ENCODE results near the gene PGS1.
A peak's percentile ranks its signal among the peaks of the same experiment; 100 is the strongest.

The PGS1 gene

GRCh38 chr17:78441271-78441971 is 63.0 kb downstream of the PGS1 start:
- TF ChIP-seq Cebpa-rat (IDR thresholded peaks at IDR 0.05) = no peak
- peaks cover 6 to 34% (median 20%) of the 10 kb centered on the region in 10 experiments; a peak in 17 of 20 replicates for H3K4me1 ChIP-seq
- H3K27me3 ChIP-seq = no peaks in the 10 kb centered on the region
- no peaks in the 10 kb centered on the region for H3K9me3 ChIP-seq (replicated peaks in 1 of 11)
- no peak overlapping the region for H3K4me3 ChIP-seq
- H3K27ac ChIP-seq = no peak overlapping the region
- peak overlapping the region in 10 of 11 experiments; percentile 27 to 71 (median 50); a peak in 19 of 22 replicates for H3K4me2 ChIP-seq
- no peaks in the 10 kb centered on the region for H3K36me3 ChIP-seq
- peak overlapping the region in 1 of 11 experiments; percentile 12; a peak in 3 of 22 replicates for H3K9ac ChIP-seq
- H4K20me1 ChIP-seq = peaks cover 0 to 6% (median 0%) of the 10 kb centered on the region in 11 experiments; a peak in 1 of 22 replicates

- Histone ChIP-seq H3K4me2 (peak overlapping the region in 7 of 11 experiments; percentile 23 to 71 (median 42); a peak in 7 of 22 replicates), H3K27ac (no peak overlapping the region), H3K4me3 (no peak overlapping the region), H3K4me1 (peaks cover 6 to 29% (median 20%) of the 10 kb centered on the region in 10 experiments; a peak in 17 of 20 replicates), H3K9me3 (replicated peaks in 1 of 11) (no peaks in the 10 kb centered on the region), H3K9ac (no peak overlapping the region), H3K36me3 (no peaks in the 10 kb centered on the region), H4K20me1 (peaks cover 0 to 3% (median 0%) of the 10 kb centered on the region in 11 experiments; a peak in 1 of 22 replicates), H3K27me3 (no peaks in the 10 kb centered on the region)
- no peak; a peak in 1 of 22 replicates for TF ChIP-seq Cebpa-rat (IDR thresholded peaks at IDR 0.05)
Measured at GRCh38 chr17:78442648-78443218, 64.3 kb downstream of the PGS1 start.

GRCh38 chr17:78444392-78444791 is 65.9 kb downstream of the PGS1 start:
- H3K4me3 ChIP-seq = no peak overlapping the region
- H3K27me3 ChIP-seq = no peaks in the 10 kb centered on the region
- no peaks in the 10 kb centered on the region for H3K9me3 ChIP-seq (replicated peaks in 1 of 11)
- H3K9ac ChIP-seq = no peak overlapping the region
- no peak for TF ChIP-seq Cebpa-rat (IDR thresholded peaks at IDR 0.05)
- 0 out of 22 replicates have a peak, but pooled peaks cover 0 to 3% (median 0%) of the 10 kb centered on the region in 11 experiments for H3K36me3 ChIP-seq
- H4K20me1 ChIP-seq = no peaks in the 10 kb centered on the region
- no peak overlapping the region for H3K27ac ChIP-seq
- H3K4me2 ChIP-seq = no peak overlapping the region
- H3K4me1 ChIP-seq = peaks cover 6 to 38% (median 25%) of the 10 kb centered on the region in 10 experiments; a peak in 17 of 20 replicates

- H3K4me3 ChIP-seq = no peak overlapping the region
- no peak overlapping the region for H3K9ac ChIP-seq
- no peak for TF ChIP-seq Cebpa-rat (IDR thresholded peaks at IDR 0.05)
- peaks cover 28 to 52% (median 38%) of the 10 kb centered on the region in 10 experiments for H3K4me1 ChIP-seq
- no peaks in the 10 kb centered on the region for H3K27me3 ChIP-seq
- H3K4me2 ChIP-seq = no peak overlapping the region
- peaks cover 0 to 6% (median 0%) of the 10 kb centered on the region in 11 experiments; a peak in 1 of 22 replicates for H4K20me1 ChIP-seq
- no peaks in the 10 kb centered on the region for H3K9me3 ChIP-seq (replicated peaks in 1 of 11)
- 0 out of 22 replicates have a peak, but pooled peaks cover 0 to 4% (median 0%) of the 10 kb centered on the region in 11 experiments for H3K36me3 ChIP-seq
- H3K27ac ChIP-seq = no peak overlapping the region
Measured at GRCh38 chr17:78446833-78447232, 68.4 kb downstream of the PGS1 start.

- Histone ChIP-seq H4K20me1 (peaks cover 0 to 6% (median 0%) of the 10 kb centered on the region in 11 experiments; a peak in 1 of 22 replicates), H3K27ac (no peak overlapping the region), H3K27me3 (no peaks in the 10 kb centered on the region), H3K9me3 (replicated peaks in 1 of 11) (no peaks in the 10 kb centered on the region), H3K4me1 (peaks cover 22 to 45% (median 35%) of the 10 kb centered on the region in 10 experiments), H3K4me3 (no peak overlapping the region), H3K9ac (no peak overlapping the region), H3K36me3 (0 out of 22 replicates have a peak, but pooled peaks cover 0 to 4% (median 0%) of the 10 kb centered on the region in 11 experiments), H3K4me2 (peak overlapping the region in 3 of 11 experiments; percentile 2 to 9 (median 7); a peak in 3 of 22 replicates)
- TF ChIP-seq Cebpa-rat (IDR thresholded peaks at IDR 0.05) = no peak
Measured at GRCh38 chr17:78448356-78448993, 70.0 kb downstream of the PGS1 start.

- no peaks in the 10 kb centered on the region for H3K9me3 ChIP-seq (replicated peaks in 1 of 11)
- H3K36me3 ChIP-seq = 0 out of 22 replicates have a peak, but pooled peaks cover 0 to 4% (median 0%) of the 10 kb centered on the region in 11 experiments
- H3K4me3 ChIP-seq = peak overlapping the region in 1 of 10 experiments; percentile 4; a peak in 2 of 20 replicates
- no peaks in the 10 kb centered on the region for H3K27me3 ChIP-seq
- H4K20me1 ChIP-seq = peaks cover 0 to 6% (median 0%) of the 10 kb centered on the region in 11 experiments; a peak in 1 of 22 replicates
- H3K27ac ChIP-seq = peak overlapping the region in 6 of 11 experiments; percentile 10 to 68 (median 46); a peak in 6 of 22 replicates
- H3K4me2 ChIP-seq = peak overlapping the region; percentile 62 to 96 (median 88)
- H3K4me1 ChIP-seq = peaks cover 22 to 45% (median 35%) of the 10 kb centered on the region in 10 experiments
- no peak for TF ChIP-seq Cebpa-rat (IDR thresholded peaks at IDR 0.05)
- peak overlapping the region in 6 of 11 experiments; percentile 12 to 55 (median 32); a peak in 6 of 22 replicates for H3K9ac ChIP-seq
Measured at GRCh38 chr17:78449983-78450595, 71.6 kb downstream of the PGS1 start.

GRCh38 chr17:78450696-78451345 is 72.4 kb downstream of the PGS1 start:
- Histone ChIP-seq H3K36me3 (0 out of 22 replicates have a peak, but pooled peaks cover 0 to 4% (median 0%) of the 10 kb centered on the region in 11 experiments), H3K27me3 (no peaks in the 10 kb centered on the region), H3K4me2 (peak overlapping the region; percentile 62 to 96 (median 88)), H3K4me3 (peak overlapping the region in 2 of 10 experiments; percentile 0 to 4; a peak in 1 of 20 replicates), H3K27ac (peak overlapping the region in 9 of 11 experiments; percentile 16 to 68 (median 62); a peak in 16 of 22 replicates), H3K9me3 (replicated peaks in 1 of 11) (no peaks in the 10 kb centered on the region), H3K9ac (peak overlapping the region in 8 of 11 experiments; percentile 12 to 55 (median 28); a peak in 12 of 22 replicates), H3K4me1 (peaks cover 24 to 49% (median 36%) of the 10 kb centered on the region in 10 experiments), H4K20me1 (peaks cover 0 to 6% (median 0%) of the 10 kb centered on the region in 11 experiments; a peak in 1 of 22 replicates)
- TF ChIP-seq Cebpa-rat (IDR thresholded peaks at IDR 0.05) = no peak

Data from BLaER1 treated with 17β-estradiol and CSF1 and Interleukin-3, amounts not matched to agents 10 nM and 100 nM (cell line).